Germinal center (tissue), 1 donor: Measurements from ENCODE around the gene ING5.

Experiments
- DNase-seq: peaks from one replicate; pipeline ENCODE4 v3.0.0; 2012; ENCODE audit warnings: mixed read lengths, low spot score

ING5 gene

GRCh38 chr2:241672243-241673188 is 29.3 kb upstream of the ING5 start:
- DNase-seq, result no peak

GRCh38 chr2:241673189-241673663 is 28.6 kb upstream of the ING5 start:
- DNase-seq, result no peak

GRCh38 chr2:241673797-241674725 is 27.8 kb upstream of the ING5 start:
- no peak for DNase-seq

- DNase-seq, result no peak
Measured at GRCh38 chr2:241675885-241676284, 26.0 kb upstream of the ING5 start.

GRCh38 chr2:241676665-241677064 is 25.2 kb upstream of the ING5 start:
- DNase-seq, result no peak

GRCh38 chr2:241677392-241677791 is 24.4 kb upstream of the ING5 start:
- no peak for DNase-seq

GRCh38 chr2:241678307-241678706 is 23.5 kb upstream of the ING5 start:
- no peak for DNase-seq

GRCh38 chr2:241678784-241679540 is 22.9 kb upstream of the ING5 start:
- no peak for DNase-seq

GRCh38 chr2:241680044-241680443 is 21.8 kb upstream of the ING5 start:
- DNase-seq, result no peak

- DNase-seq, result no peak
Measured at GRCh38 chr2:241680827-241681599, 20.8 kb upstream of the ING5 start.

GRCh38 chr2:241686324-241686649 is 15.6 kb upstream of the ING5 start:
- no peak for DNase-seq

- peak; percentile 98 for DNase-seq
Measured at GRCh38 chr2:241686650-241687425, 15.0 kb upstream of the ING5 start, which contains the start of gene DTYMK. DTYMK (minus strand) TSS chr2:241686815; CDS start chr2:241686783, 32 bp downstream.

- no peak for DNase-seq
Measured at GRCh38 chr2:241689306-241689705, 12.5 kb upstream of the ING5 start.

- DNase-seq, result no peak
Measured at GRCh38 chr2:241690202-241690717, 11.6 kb upstream of the ING5 start.

- no peak for DNase-seq
Measured at GRCh38 chr2:241692448-241692847, 9.4 kb upstream of the ING5 start.

- DNase-seq, result no peak
Measured at GRCh38 chr2:241695651-241696050, 6.2 kb upstream of the ING5 start.

GRCh38 chr2:241701149-241701398 is 765 bp upstream of the ING5 start:
- no peak for DNase-seq

GRCh38 chr2:241702155-241703031 is 554 bp downstream of the ING5 start:
- DNase-seq, result peak; percentile 93

GRCh38 chr2:241703032-241703604 is 1.3 kb downstream of the ING5 start:
- no peak for DNase-seq
